Brain microvascular endothelial cell (primary cell): ENCODE data around the gene MAML3.

Source experiments
- DNase-seq: peaks from one replicate; pipeline ENCODE4 v3.0.0-alpha.2; 2020
- H3K27ac ChIP-seq: fragments of 250-450 bp; sonication (Bioruptor Pico); 2 replicates; pipeline ENCODE4 v1.5.1; 2020; ENCODE audit warnings: mild to moderate bottlenecking, moderate library complexity
- H3K27me3 ChIP-seq: fragments of 250-450 bp; sonication (Bioruptor Pico); replicated peaks from 2 replicates; pipeline ENCODE4 v1.5.1; 2020; ENCODE audit warnings: mild to moderate bottlenecking
- H3K36me3 ChIP-seq: fragments of 250-450 bp; sonication (Bioruptor Pico); replicated peaks from 2 replicates; pipeline ENCODE4 v1.5.1; 2020; ENCODE audit warnings: mild to moderate bottlenecking
- H3K4me3 ChIP-seq: 2 replicates; pipeline ENCODE4 v1.5.1; 2011; ENCODE audit warnings: low read depth, mild to moderate bottlenecking, control low read depth, low read length, moderate library complexity
- in situ Hi-C: cut with HindIII; loops from 2 replicates; pipeline ENCODE4 v1.10.0; 2017; ENCODE audit warnings: low sequenced_read_pairs, low pct_ligation_motif_present
- TF ChIP-seq, protein P1 (sequence below): IDR thresholded peaks from 2 replicates; pipeline ENCODE4 v1.5.1; 2011; ENCODE audit warnings: low read depth, mild to moderate bottlenecking, moderate library complexity, low read length, control low read depth, inconsistent platforms; ENCODE audit errors: missing control alignments

MAML3 gene

DNA sequence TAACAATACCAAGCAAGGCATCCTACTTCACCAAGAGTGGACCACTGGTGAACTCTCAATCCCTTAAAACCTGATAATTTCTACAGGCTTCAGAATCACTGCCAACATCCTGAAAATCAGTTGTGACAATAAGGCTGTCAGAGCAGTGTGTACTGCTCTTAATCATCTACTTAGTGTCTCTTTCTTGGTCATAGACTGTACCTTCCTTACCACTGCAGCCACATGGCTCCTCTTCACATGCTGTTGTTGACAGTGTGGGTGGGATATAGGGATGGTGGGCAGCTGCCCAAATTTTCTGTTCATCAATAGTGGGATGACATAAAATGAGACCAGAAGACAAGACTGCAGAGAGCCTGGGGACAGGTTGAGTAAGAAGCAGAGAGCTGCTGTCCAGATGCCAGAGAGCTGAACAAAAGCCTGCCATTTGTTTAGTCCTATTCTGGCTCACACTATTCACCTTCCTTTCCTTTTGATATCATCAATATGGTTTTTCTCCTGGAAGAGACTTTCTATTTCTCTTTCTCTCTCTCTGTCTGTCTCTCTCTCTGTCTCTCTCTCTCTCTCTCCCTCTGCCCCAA lies 309.4 kb downstream of the MAML3 start:
- DNase-seq, result no peak
- Histone ChIP-seq H3K36me3 (no peaks in the 10 kb centered on the region), H3K27me3 (no peaks in the 10 kb centered on the region), H3K27ac (no peak overlapping the region), H3K4me3 (no peak overlapping the region)
- TF ChIP-seq, protein P1, sequence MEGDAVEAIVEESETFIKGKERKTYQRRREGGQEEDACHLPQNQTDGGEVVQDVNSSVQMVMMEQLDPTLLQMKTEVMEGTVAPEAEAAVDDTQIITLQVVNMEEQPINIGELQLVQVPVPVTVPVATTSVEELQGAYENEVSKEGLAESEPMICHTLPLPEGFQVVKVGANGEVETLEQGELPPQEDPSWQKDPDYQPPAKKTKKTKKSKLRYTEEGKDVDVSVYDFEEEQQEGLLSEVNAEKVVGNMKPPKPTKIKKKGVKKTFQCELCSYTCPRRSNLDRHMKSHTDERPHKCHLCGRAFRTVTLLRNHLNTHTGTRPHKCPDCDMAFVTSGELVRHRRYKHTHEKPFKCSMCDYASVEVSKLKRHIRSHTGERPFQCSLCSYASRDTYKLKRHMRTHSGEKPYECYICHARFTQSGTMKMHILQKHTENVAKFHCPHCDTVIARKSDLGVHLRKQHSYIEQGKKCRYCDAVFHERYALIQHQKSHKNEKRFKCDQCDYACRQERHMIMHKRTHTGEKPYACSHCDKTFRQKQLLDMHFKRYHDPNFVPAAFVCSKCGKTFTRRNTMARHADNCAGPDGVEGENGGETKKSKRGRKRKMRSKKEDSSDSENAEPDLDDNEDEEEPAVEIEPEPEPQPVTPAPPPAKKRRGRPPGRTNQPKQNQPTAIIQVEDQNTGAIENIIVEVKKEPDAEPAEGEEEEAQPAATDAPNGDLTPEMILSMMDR, result no peak
- in situ Hi-C loops, result no loop called here

DNA sequence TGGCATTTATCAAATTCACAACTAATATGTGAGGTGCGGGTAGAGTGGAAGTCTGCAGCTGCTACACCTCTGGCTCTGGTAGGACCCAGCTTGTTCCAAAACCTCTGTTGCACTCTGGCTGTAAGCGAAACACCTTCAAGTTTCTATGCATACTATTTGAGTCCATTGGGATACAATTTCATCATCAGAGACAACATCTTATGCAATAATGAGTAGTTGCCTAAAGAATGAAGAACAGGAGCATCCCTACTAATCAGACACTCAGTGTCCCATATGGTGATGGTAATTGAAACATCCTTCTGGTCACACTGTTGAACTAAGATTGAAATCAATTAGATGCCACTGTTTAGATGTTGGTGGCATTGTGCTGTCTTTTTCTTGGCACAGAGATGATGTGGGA lies 309.9 kb downstream of the MAML3 start:
- Histone ChIP-seq H3K36me3 (no peaks in the 10 kb centered on the region), H3K27me3 (no peaks in the 10 kb centered on the region), H3K27ac (no peak overlapping the region), H3K4me3 (no peak overlapping the region)
- TF ChIP-seq, protein P1, result no peak
- DNase-seq, result no peak
- in situ Hi-C loops, result no loop called here

DNA sequence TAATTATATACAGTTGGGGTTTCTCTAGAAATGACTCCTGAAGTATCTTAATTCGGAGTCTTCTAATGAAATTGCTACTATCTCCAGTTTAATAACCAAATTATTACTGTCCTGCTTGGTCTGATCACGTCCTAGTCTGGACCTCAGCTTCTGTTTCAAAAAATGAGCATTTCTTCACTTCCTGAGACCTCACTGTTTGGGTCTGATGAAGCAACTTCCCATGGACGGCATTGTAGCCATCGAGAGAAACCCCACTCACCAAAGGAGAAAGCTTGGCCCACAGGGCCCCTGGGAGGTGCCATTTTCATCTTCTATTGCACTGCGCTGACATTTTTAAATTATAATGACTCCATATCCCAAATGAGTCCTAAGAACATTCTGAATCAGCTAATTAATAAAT lies 310.3 kb downstream of the MAML3 start:
- Histone ChIP-seq H3K4me3 (no peak overlapping the region), H3K36me3 (no peaks in the 10 kb centered on the region), H3K27ac (no peak overlapping the region), H3K27me3 (no peaks in the 10 kb centered on the region)
- DNase-seq, result no peak
- in situ Hi-C loops, result no loop called here
- TF ChIP-seq, protein P1, result no peak

DNA sequence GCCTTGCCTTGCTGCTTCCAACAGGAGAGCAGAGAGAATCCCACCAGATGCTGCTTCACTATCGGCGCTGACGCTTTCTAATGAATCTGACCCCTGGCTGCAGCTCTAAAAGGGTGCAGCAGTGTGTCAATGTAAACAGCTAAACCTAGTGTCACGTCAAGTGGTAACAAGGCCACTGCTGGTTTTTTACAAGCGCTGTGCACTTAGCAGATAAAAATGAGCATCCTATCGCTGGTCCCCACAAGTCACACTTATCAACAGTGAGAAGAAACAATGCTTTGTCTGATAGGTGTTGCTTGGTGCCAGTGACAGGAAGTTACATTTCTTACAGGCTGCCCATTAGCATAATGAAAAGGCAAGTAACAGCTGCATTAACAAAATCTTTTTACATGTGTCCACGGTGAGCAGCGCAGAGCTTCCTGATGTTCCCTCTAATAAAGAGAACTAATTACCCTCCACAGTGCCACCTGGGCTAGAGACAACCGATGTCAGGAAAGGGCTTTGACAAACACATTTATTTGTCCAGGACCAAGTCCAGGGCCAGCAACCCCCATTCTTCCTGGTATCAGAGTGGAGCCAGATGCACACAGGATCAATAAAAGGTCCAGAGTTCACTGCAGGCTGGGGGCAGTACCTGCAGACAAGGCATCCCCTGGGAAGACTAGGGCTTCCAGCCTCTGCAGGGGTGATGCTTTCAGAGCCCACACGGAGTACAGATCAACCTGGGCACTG lies 312.4 kb downstream of the MAML3 start:
- DNase-seq, result no peak
- in situ Hi-C loops, result no loop called here
- TF ChIP-seq, protein P1, result no peak
- Histone ChIP-seq H3K27me3 (no peaks in the 10 kb centered on the region), H3K27ac (no peak overlapping the region), H3K4me3 (no peak overlapping the region), H3K36me3 (no peaks in the 10 kb centered on the region)

DNA sequence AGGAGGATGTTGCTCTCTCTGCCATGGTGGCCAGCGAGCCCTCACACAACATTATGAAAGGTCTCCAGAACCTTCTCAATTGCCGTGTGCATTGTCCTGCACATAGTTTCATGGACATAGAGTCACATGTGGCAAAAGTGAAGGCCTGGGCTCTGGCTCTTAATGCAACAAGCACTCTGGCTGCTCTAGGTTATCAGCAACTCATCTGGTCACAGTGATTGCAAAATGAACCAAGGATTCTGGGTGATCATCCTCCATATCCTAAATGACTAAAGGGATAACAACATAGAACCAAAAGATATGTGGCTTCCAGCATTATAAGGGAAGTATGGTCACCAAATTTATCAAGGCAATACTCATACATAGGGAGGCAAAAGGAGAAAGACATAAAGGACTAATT lies 313.2 kb downstream of the MAML3 start:
- TF ChIP-seq, protein P1, result no peak
- Histone ChIP-seq H3K27ac (no peak overlapping the region), H3K27me3 (no peaks in the 10 kb centered on the region), H3K4me3 (no peak overlapping the region), H3K36me3 (no peaks in the 10 kb centered on the region)
- no peak for DNase-seq
- in situ Hi-C loops, result no loop called here
